ENCODE data around the gene ANKDD1B.
"Not testable (repeated sequence)": the region's sequence is repeated elsewhere in the genome, so short reads cannot be mapped to it uniquely, and the experiment has no call there.

The ANKDD1B gene

GRCh38 chr5:75694781-75695180 is 83.5 kb downstream of the ANKDD1B start:
- H3K27ac ChIP-seq: no peak overlapping the region
- no peak for DNase-seq (ENCODE audit: low read depth, low spot score)

GRCh38 chr5:75695472-75696351 is 84.5 kb downstream of the ANKDD1B start:
- H3K27ac ChIP-seq; DNase-seq (ENCODE audit: low read depth, low spot score): not testable (repeated sequence)

GRCh38 chr5:75701856-75702255 is 90.6 kb downstream of the ANKDD1B start:
- no peak overlapping the region for H3K27ac ChIP-seq

GRCh38 chr5:75706016-75706415 is 94.8 kb downstream of the ANKDD1B start:
- no peak for DNase-seq (ENCODE audit: low read depth, low spot score)
- H3K27ac ChIP-seq: no peak overlapping the region

More at GRCh38 chr5:75701856-75702255, 90.6 kb downstream of the ANKDD1B start:
- DNase-seq (ENCODE audit: low read depth, low spot score): no peak

GRCh38 chr5:75706775-75707174 is 95.5 kb downstream of the ANKDD1B start:
- no peak for DNase-seq (ENCODE audit: low read depth, low spot score)
- H3K27ac ChIP-seq: no peak overlapping the region

- no peak for DNase-seq (ENCODE audit: low read depth, low spot score)
- H3K27ac ChIP-seq: peak overlapping the region; percentile 6
Measured at GRCh38 chr5:75707911-75708509, 96.8 kb downstream of the ANKDD1B start.

- no peak overlapping the region for H3K27ac ChIP-seq
- no peak for DNase-seq (ENCODE audit: low read depth, low spot score)
Measured at GRCh38 chr5:75710637-75711036, 99.4 kb downstream of the ANKDD1B start.

- H3K27ac ChIP-seq: no peak overlapping the region
- DNase-seq (ENCODE audit: low read depth, low spot score): no peak
Measured at GRCh38 chr5:75711151-75711550, 99.9 kb downstream of the ANKDD1B start.

- H3K27ac ChIP-seq: no peak overlapping the region
- DNase-seq (ENCODE audit: low read depth, low spot score): no peak
Measured at GRCh38 chr5:75712091-75712490, 100.8 kb downstream of the ANKDD1B start.

GRCh38 chr5:75716715-75717081 is 105.4 kb downstream of the ANKDD1B start:
- no peak for DNase-seq (ENCODE audit: low read depth, low spot score)
- H3K27ac ChIP-seq: peak overlapping the region; percentile 79

- H3K27ac ChIP-seq: peak within 1 kb of the TSS; percentile 79
- DNase-seq (ENCODE audit: low read depth, low spot score): peak; percentile 83
Measured at GRCh38 chr5:75717082-75717922, 106.0 kb downstream of the ANKDD1B start, which contains the start of gene POC5. TSS of gene POC5 (minus strand) at chr5:75717437. CDS start at chr5:75712937, 4,500 bp downstream.

GRCh38 chr5:75720882-75721281 is 109.6 kb downstream of the ANKDD1B start:
- peak overlapping the region; percentile 8 for H3K27ac ChIP-seq
- DNase-seq (ENCODE audit: low read depth, low spot score): no peak
